ENCODE measurements around the gene ERBB4. TPM values are rescaled to one million over a fixed set of nuclear protein-coding genes. Genes with fewer than 3 reads are reported as not detected.

Gene ERBB4
- total RNA-seq, 2 experiments from 2014 or later: not detected

- BruUV-seq (replicated peaks): no TSS peak
- intact Hi-C loops (cut with micrococcal nuclease; ENCODE audit: unreplicated experiment): no loop called here
- Histone ChIP-seq H3K4me3 (ENCODE audit: low read depth, low read length, poor library complexity, severe bottlenecking) (no peak overlapping the region), H4K20me1 (ENCODE audit: insufficient read depth, low read length) (no peaks in the 10 kb centered on the region), H3K27ac (ENCODE audit: low read depth, low read length, poor library complexity, severe bottlenecking) (no peak overlapping the region), H3K9me3 (ENCODE audit: low read length) (no peaks in the 10 kb centered on the region), H3K9me2 (ENCODE audit: insufficient read depth, low read length) (no peaks in the 10 kb centered on the region), H3K79me2 (ENCODE audit: insufficient read depth, low read depth, low read length) (no peaks in the 10 kb centered on the region), H2AFZ (ENCODE audit: low read length) (no peak overlapping the region), H3K36me3 (ENCODE audit: insufficient read depth, low read length) (no peaks in the 10 kb centered on the region), H3K4me2 (ENCODE audit: low read length) (no peak overlapping the region), H3K4me1 (ENCODE audit: insufficient read depth, low read length, poor library complexity, severe bottlenecking) (no peaks in the 10 kb centered on the region)
- POLR2A ChIA-PET: no interaction called here
- no peak for DNase-seq (ENCODE audit: low spot score)
- CTCF ChIA-PET (ENCODE audit: unreplicated experiment): no interaction called here
- TF ChIP-seq EZH2phosphoT487 (IDR thresholded peaks at IDR 0.05; ENCODE audit: borderline replicate concordance, low read depth, low read length) (no peak), CTCF (conservative IDR thresholded peaks at IDR 0.05; ENCODE audit: low read length) (no peak)
Measured at GRCh38 chr2:212451786-212452231, 86.8 kb downstream of the ERBB4 start.

GRCh38 chr2:212448698-212449097 is 89.9 kb downstream of the ERBB4 start:
- TF ChIP-seq EZH2phosphoT487 (IDR thresholded peaks at IDR 0.05; ENCODE audit: borderline replicate concordance, low read depth, low read length): no peak
- no peak overlapping the region for H2AFZ ChIP-seq (ENCODE audit: low read length)
- intact Hi-C loops (cut with micrococcal nuclease; ENCODE audit: unreplicated experiment): no loop called here
- BruUV-seq (replicated peaks): no TSS peak
- H3K9me3 ChIP-seq (ENCODE audit: low read length): no peaks in the 10 kb centered on the region
- H3K9me2 ChIP-seq (ENCODE audit: insufficient read depth, low read length): no peaks in the 10 kb centered on the region
- no peaks in the 10 kb centered on the region for H3K4me1 ChIP-seq (ENCODE audit: insufficient read depth, low read length, poor library complexity, severe bottlenecking)
- CTCF ChIA-PET (ENCODE audit: unreplicated experiment): no interaction called here
- no peaks in the 10 kb centered on the region for H4K20me1 ChIP-seq (ENCODE audit: insufficient read depth, low read length)
- no peak overlapping the region for H3K27ac ChIP-seq (ENCODE audit: low read depth, low read length, poor library complexity, severe bottlenecking)
- no peak for DNase-seq (ENCODE audit: low spot score)
- H3K4me3 ChIP-seq (ENCODE audit: low read depth, low read length, poor library complexity, severe bottlenecking): no peak overlapping the region
- POLR2A ChIA-PET: interaction anchor here (0.6 to 0.7 kb wide), 2 partner anchors 32 to 97 kb away, joined by 3 read pairs; no protein-coding TSS in a partner anchor
- no peak overlapping the region for H3K4me2 ChIP-seq (ENCODE audit: low read length)
- no peaks in the 10 kb centered on the region for H3K79me2 ChIP-seq (ENCODE audit: insufficient read depth, low read depth, low read length)
- no peaks in the 10 kb centered on the region for H3K36me3 ChIP-seq (ENCODE audit: insufficient read depth, low read length)

GRCh38 chr2:212441821-212442220 is 96.8 kb downstream of the ERBB4 start:
- POLR2A ChIA-PET: no interaction called here
- BruUV-seq (replicated peaks): no TSS peak
- intact Hi-C loops (cut with micrococcal nuclease; ENCODE audit: unreplicated experiment): no loop called here

More at GRCh38 chr2:212441821-212442220, 96.8 kb downstream of the ERBB4 start:
- no peaks in the 10 kb centered on the region for H3K36me3 ChIP-seq (ENCODE audit: insufficient read depth, low read length)
- no peaks in the 10 kb centered on the region for H4K20me1 ChIP-seq (ENCODE audit: insufficient read depth, low read length)
- no peak for DNase-seq (ENCODE audit: low spot score)
- H2AFZ ChIP-seq (ENCODE audit: low read length): no peak overlapping the region
- no peaks in the 10 kb centered on the region for H3K9me3 ChIP-seq (ENCODE audit: low read length)
- no peak overlapping the region for H3K4me3 ChIP-seq (ENCODE audit: low read depth, low read length, poor library complexity, severe bottlenecking)
- H3K9me2 ChIP-seq (ENCODE audit: insufficient read depth, low read length): no peaks in the 10 kb centered on the region
- CTCF ChIA-PET (ENCODE audit: unreplicated experiment): no interaction called here
- H3K4me1 ChIP-seq (ENCODE audit: insufficient read depth, low read length, poor library complexity, severe bottlenecking): no peaks in the 10 kb centered on the region
- H3K4me2 ChIP-seq (ENCODE audit: low read length): no peak overlapping the region
- no peak for TF ChIP-seq EZH2phosphoT487 (IDR thresholded peaks at IDR 0.05; ENCODE audit: borderline replicate concordance, low read depth, low read length)
- no peak for TF ChIP-seq CTCF (conservative IDR thresholded peaks at IDR 0.05; ENCODE audit: low read length)
- no peaks in the 10 kb centered on the region for H3K79me2 ChIP-seq (ENCODE audit: insufficient read depth, low read depth, low read length)
- H3K27ac ChIP-seq (ENCODE audit: low read depth, low read length, poor library complexity, severe bottlenecking): no peak overlapping the region
